Psoas muscle (tissue), 8 donors: Measurements from ENCODE around the gene UROC1. TPM values are rescaled to one million over a fixed set of nuclear protein-coding genes. Genes with fewer than 3 reads are reported as not detected.

Source experiments
- ATAC-seq, 4 donors: fragments of 200-7000 bp; cut with Tn5 transposase; one replicate each; pipeline ENCODE4 v1.9.1; 2020; ENCODE audit warnings: moderate library complexity in 3 of 4, mild to moderate bottlenecking in 2 of 4
- DNase-seq, 2 donors: peaks; one replicate each; pipeline ENCODE4 v3.0.0-alpha.2; 2020
- H3K27ac ChIP-seq: fragments of 200-600 bp; one replicate; pipeline ENCODE4 v1.8.0; 2022
- H3K27me3 ChIP-seq, 3 donors: fragments of 200-600 bp in 1 of 3; one replicate each; pipeline versions ENCODE4 v1.6.1 to v1.8.0; 2013 to 2022; ENCODE audit warnings: low read length in 2 of 3, mild to moderate bottlenecking in 2 of 3, moderate library complexity in 1 of 3; ENCODE audit not compliant: insufficient read depth in 3 of 3
- H3K36me3 ChIP-seq, 2 donors: fragments of 200-600 bp in 1 of 2; one replicate each; pipeline versions ENCODE4 v1.6.1 to v1.8.0; 2013 to 2022; ENCODE audit warnings: low read depth in 1 of 2, mild to moderate bottlenecking in 1 of 2, moderate library complexity in 1 of 2; ENCODE audit not compliant: insufficient read depth in 1 of 2
- H3K4me1 ChIP-seq: fragments of 200-600 bp; one replicate; pipeline ENCODE4 v1.8.0; 2022
- H3K4me3 ChIP-seq: fragments of 200-600 bp; one replicate; pipeline ENCODE4 v1.8.0; 2022; ENCODE audit warnings: mild to moderate bottlenecking
- H3K9me3 ChIP-seq: fragments of 200-600 bp; one replicate; pipeline ENCODE4 v1.8.0; 2022
- CTCF ChIP-seq: fragments of 200-600 bp; IDR thresholded peaks from one replicate; pipeline ENCODE4 v1.8.0; 2022; ENCODE audit warnings: antibody characterized with exemption
- WGBS, 3 donors: extraction: QIAGEN DNeasy Blood & Tissue Kit; methylation state at CpG; one replicate each; pipeline versions ENCODE4 v1.1.6 to v1.1.7; 2013; 5-methylcytosine and 5-hydroxymethylcytosine counted together
- intact Hi-C, 2 donors: fragments of 100-400 bp; cut with DNase I; formaldehyde crosslinking; loops; one replicate each; pipeline versions ENCODE4 v1.11.0 to v1.14.2; 2022
- polyA plus RNA-seq, 3 donors: library from polyadenylated mRNA; stranded (reverse); fragments of 200-250 nt; gene quantifications; one replicate each; pipeline ENCODE4 v1.2.3, GENCODE V29; 2013
- total RNA-seq, 4 donors: library from RNA; stranded (reverse); fragmentation: NEBNext Ultra II Directional in 2 of 4; extraction: Animal tissue kit (Norgen Biotek cat#: 25700) in 2 of 4; gene quantifications; one replicate each; pipeline versions ENCODE4 v1.2.1 to v1.2.4, GENCODE V29; 2021 to 2023
- donor health status: healthy with polysubstance abuse.
- donor health status: DM: no; HTN: no; CAD: no; lungs with moderate emphysema.
- donor health status: Bipolar disorder and iron deficiency.
- donor health status: healthy.
- donor health status: DM: yes; HTN: yes; CAD: no.
- donor health status: DM: no; HTN: no; CAD: no.
- donor health status: DM: no; HTN: no; CAD: no.
- donor health status: DM: yes; HTN: yes; CAD: no.

The UROC1 gene
- total and polyA plus RNA-seq, 7 donors: 0.03 to 0.13 (median 0.08) TPM; not detected in 4

GRCh38 chr3:126518779-126519177, 1.2 kb upstream of the UROC1 start:
- intact Hi-C loops: no loop called here
- Histone ChIP-seq H3K4me1 (peaks cover 2% of the 10 kb centered on the region), H3K36me3 (no peaks in the 10 kb centered on the region), H3K4me3 (no peak overlapping the region), H3K27ac (no peak overlapping the region), H3K27me3 (peaks cover 0 to 2% (median 0%) of the 10 kb centered on the region in 3 donors), H3K9me3 (no peaks in the 10 kb centered on the region)
- peak in 1 of 2 donors; percentile 28 for DNase-seq
- ATAC-seq: no peak
- no peak for TF ChIP-seq CTCF
- WGBS, 3 donors: 58 to 69% (median 62%) methylated on average over 4 of the region's 4 CpGs

GRCh38 chr3:126517986-126518778, 609 bp upstream of the UROC1 start:
- DNase-seq (peak; percentile 6 to 44), ATAC-seq (no peak)
- no peaks in the 10 kb centered on the region for H3K36me3 ChIP-seq
- no peak overlapping the region for H3K27ac ChIP-seq
- H3K27me3 ChIP-seq: no peaks in the 10 kb centered on the region
- intact Hi-C loops: no loop called here
- H3K4me3 ChIP-seq: no peak overlapping the region
- no peaks in the 10 kb centered on the region for H3K9me3 ChIP-seq
- 77 to 83% (median 81%) methylated on average over 15 of the region's 15 CpGs for WGBS, 3 donors
- no peaks in the 10 kb centered on the region for H3K4me1 ChIP-seq
- no peak for TF ChIP-seq CTCF

GRCh38 chr3:126516936-126517290, 660 bp downstream of the UROC1 start:
- TF ChIP-seq CTCF: no peak
- H3K4me3 ChIP-seq: no peak overlapping the region
- peaks cover 3% of the 10 kb centered on the region for H3K4me1 ChIP-seq
- no peak for ATAC-seq
- no peaks in the 10 kb centered on the region for H3K27me3 ChIP-seq
- no peak for DNase-seq
- intact Hi-C loops: no loop called here
- H3K27ac ChIP-seq: no peak overlapping the region
- H3K9me3 ChIP-seq: no peaks in the 10 kb centered on the region
- no peaks in the 10 kb centered on the region for H3K36me3 ChIP-seq
- 86 to 91% (median 87%) methylated on average over 9 of the region's 9 CpGs for WGBS, 3 donors

- intact Hi-C loops: no loop called here
- ATAC-seq (no peak), DNase-seq (peak in 1 of 2 donors; percentile 15)
- Histone ChIP-seq H3K4me1 (peaks cover 5% of the 10 kb centered on the region), H3K36me3 (no peaks in the 10 kb centered on the region), H3K27me3 (no peaks in the 10 kb centered on the region), H3K4me3 (no peak overlapping the region), H3K27ac (no peak overlapping the region), H3K9me3 (no peaks in the 10 kb centered on the region)
- WGBS, 3 donors: 85 to 94% (median 87%) methylated on average over 6 of the region's 6 CpGs
- no peak for TF ChIP-seq CTCF
These were observed 1.2 kb downstream of the UROC1 start for GRCh38 chr3:126516152-126516935.
